ENCODE data around the gene MINDY4B. TPM values are rescaled to one million over a fixed set of nuclear protein-coding genes. Genes with fewer than 3 reads are reported as not detected.

MINDY4B gene
- total RNA-seq, 2 experiments from 2014 or later = not detected

- no peaks in the 10 kb centered on the region for H3K9me3 Mint-ChIP-seq
- H3K27me3 Mint-ChIP-seq = no peaks in the 10 kb centered on the region
- DNase-seq = peak; percentile 28
- H3K36me3 Mint-ChIP-seq (ENCODE audit: low read depth) = no peaks in the 10 kb centered on the region
- TF ChIP-seq CTCF (IDR thresholded peaks at IDR 0.05) = peak; percentile 46
- POLR2A ChIA-PET = no interaction called here
- ATAC-seq = peak; percentile 66
- intact Hi-C loops (cut with micrococcal nuclease) = no loop called here
- H3K27ac Mint-ChIP-seq = no peak overlapping the region
- CTCF ChIA-PET = interaction anchor here (1.0 to 2.9 kb wide), 10 partner anchors 9 to 112 kb away, joined by 3 to 17 read pairs (median 6); no protein-coding TSS in a partner anchor
- H3K4me1 Mint-ChIP-seq (ENCODE audit: low read depth) = no peaks in the 10 kb centered on the region
- H3K4me3 Mint-ChIP-seq = no peak overlapping the region
Observed at GRCh38 chr3:150830094-150830681, 75.1 kb downstream of the MINDY4B start.

- no peak for TF ChIP-seq CTCF (IDR thresholded peaks at IDR 0.05)
- Mint-ChIP-seq H3K4me3 (no peak overlapping the region), H3K36me3 (ENCODE audit: low read depth) (no peaks in the 10 kb centered on the region), H3K27ac (no peak overlapping the region), H3K27me3 (no peaks in the 10 kb centered on the region), H3K4me1 (ENCODE audit: low read depth) (no peaks in the 10 kb centered on the region), H3K9me3 (no peaks in the 10 kb centered on the region)
- POLR2A ChIA-PET = no interaction called here
- CTCF ChIA-PET = interaction anchor here (1.1 to 2.9 kb wide), 6 partner anchors 10 to 108 kb away, joined by 3 to 10 read pairs (median 6); no protein-coding TSS in a partner anchor
- DNase-seq = no peak
- ATAC-seq = no peak
- intact Hi-C loops (cut with micrococcal nuclease) = no loop called here
Observed at GRCh38 chr3:150829408-150829807, 75.8 kb downstream of the MINDY4B start.

- Mint-ChIP-seq H3K27me3 (no peaks in the 10 kb centered on the region), H3K4me1 (ENCODE audit: low read depth) (no peaks in the 10 kb centered on the region), H3K36me3 (ENCODE audit: low read depth) (no peaks in the 10 kb centered on the region), H3K9me3 (no peaks in the 10 kb centered on the region), H3K27ac (no peak overlapping the region), H3K4me3 (no peak overlapping the region)
- ChIA-PET CTCF (interaction anchor here (1.1 to 2.9 kb wide), 6 partner anchors 10 to 108 kb away, joined by 3 to 10 read pairs (median 6); no protein-coding TSS in a partner anchor), POLR2A (no interaction called here)
- TF ChIP-seq CTCF (IDR thresholded peaks at IDR 0.05) = no peak
- ATAC-seq (no peak), DNase-seq (no peak)
- intact Hi-C loops (cut with micrococcal nuclease) = no loop called here
Observed at GRCh38 chr3:150828997-150829396, 76.2 kb downstream of the MINDY4B start.

- ChIA-PET POLR2A (no interaction called here), CTCF (interaction anchor here (1.5 to 3.2 kb wide), 3 partner anchors 40 to 107 kb away, joined by 4 to 8 read pairs (median 4); no protein-coding TSS in a partner anchor)
- Mint-ChIP-seq H3K4me3 (no peak overlapping the region), H3K27ac (no peak overlapping the region), H3K36me3 (ENCODE audit: low read depth) (no peaks in the 10 kb centered on the region), H3K27me3 (no peaks in the 10 kb centered on the region), H3K4me1 (ENCODE audit: low read depth) (no peaks in the 10 kb centered on the region), H3K9me3 (no peaks in the 10 kb centered on the region)
- DNase-seq (no peak), ATAC-seq (no peak)
- intact Hi-C loops (cut with micrococcal nuclease) = no loop called here
- TF ChIP-seq CTCF (IDR thresholded peaks at IDR 0.05) = no peak
Observed at GRCh38 chr3:150828261-150828660, 77.0 kb downstream of the MINDY4B start.

GRCh38 chr3:150826466-150827282, 78.6 kb downstream of the MINDY4B start:
- ChIA-PET POLR2A (no interaction called here), CTCF (interaction anchor here (3.2 kb wide), 1 partner anchor 105 kb away, joined by 8 read pairs; no protein-coding TSS in a partner anchor)
- no peak for TF ChIP-seq CTCF (IDR thresholded peaks at IDR 0.05)
- intact Hi-C loops (cut with micrococcal nuclease) = no loop called here
- H3K4me3 Mint-ChIP-seq = no peak overlapping the region
- no peaks in the 10 kb centered on the region for H3K4me1 Mint-ChIP-seq (ENCODE audit: low read depth)
- no peak for DNase-seq
- peaks cover 1% of the 10 kb centered on the region for H3K27me3 Mint-ChIP-seq
- no peak for ATAC-seq
- no peaks in the 10 kb centered on the region for H3K36me3 Mint-ChIP-seq (ENCODE audit: low read depth)
- no peak overlapping the region for H3K27ac Mint-ChIP-seq
- H3K9me3 Mint-ChIP-seq = no peaks in the 10 kb centered on the region

All from activated CD8-positive, alpha-beta T cell treated with anti-CD3 and anti-CD28 coated beads for 36 hours (primary cell).